Upper lobe of left lung (tissue), 6 donors: ENCODE measurements around the gene POU2F3. TPM values are rescaled to one million over a fixed set of nuclear protein-coding genes. Genes with fewer than 3 reads are reported as not detected.

Experiments
- ATAC-seq, 2 donors: fragments of 200-7000 bp; cut with Tn5 transposase; one replicate each; pipeline ENCODE4 v1.9.1; 2022; ENCODE audit warnings: mild to moderate bottlenecking in 2 of 2, moderate library complexity in 2 of 2; ENCODE audit not compliant: low FRiP score in 2 of 2
- DNase-seq, 2 donors: peaks; one replicate each; pipeline ENCODE4 v3.0.0-alpha.2; 2019 to 2020
- H3K27ac ChIP-seq, 4 donors: fragments of 200-600 bp; sonication (generic); one replicate each; pipeline ENCODE4 v1.5.1; 2016 to 2019
- H3K27me3 ChIP-seq, 4 donors: fragments of 200-600 bp; sonication (generic); one replicate each; pipeline ENCODE4 v1.5.1; 2017 to 2019
- H3K36me3 ChIP-seq, 4 donors: fragments of 200-600 bp; sonication (generic); one replicate each; pipeline ENCODE4 v1.5.1; 2016 to 2019
- H3K4me1 ChIP-seq, 4 donors: fragments of 200-600 bp; sonication (generic); one replicate each; pipeline ENCODE4 v1.5.1; 2018 to 2019
- H3K4me3 ChIP-seq, 4 donors: fragments of 200-600 bp; sonication (generic); one replicate each; pipeline ENCODE4 v1.5.1; 2017 to 2019; ENCODE audit warnings: mild to moderate bottlenecking in 2 of 4, moderate library complexity in 1 of 4
- H3K9me3 ChIP-seq, 4 donors: fragments of 200-600 bp; sonication (generic); one replicate each; pipeline ENCODE4 v1.5.1; 2018 to 2019
- EP300 ChIP-seq, 4 donors: sonication (generic); formaldehyde crosslinking; IDR thresholded peaks; one replicate each; pipeline ENCODE4 v1.5.1; 2017; ENCODE audit warnings: antibody characterized with exemption in 4 of 4, control low read depth in 2 of 4
- POLR2A ChIP-seq, 4 donors: fragments of 450-650 bp; IDR thresholded peaks; one replicate each; pipeline ENCODE4 v1.5.1; 2016 to 2017; ENCODE audit warnings: antibody characterized with exemption in 4 of 4, mild to moderate bottlenecking in 2 of 4
- POLR2AphosphoS5 ChIP-seq, 2 donors: sonication (generic); formaldehyde crosslinking; IDR thresholded peaks; one replicate each; pipeline ENCODE4 v1.5.1; 2017; ENCODE audit warnings: antibody characterized with exemption in 2 of 2
- WGBS, 2 donors: methylation state at CpG; one replicate each; pipeline ENCODE4 v1.1.5; 2017 to 2018; 5-methylcytosine and 5-hydroxymethylcytosine counted together
- total RNA-seq, 6 donors: library from RNA; depleted of rRNA in 4 of 6; stranded (reverse); fragments of >200 nt in 4 of 6; gene quantifications; one replicate each; pipeline versions ENCODE4 v1.1.0 to v1.2.1, GENCODE V29; 2016 to 2021
- TF ChIP-seq, protein P1 (sequence below), 6 experiments: fragments of 450-650 bp in 4 of 6; fragments of 200-600 bp in 2 of 6; sonication (generic) in 2 of 6; IDR thresholded peaks; one replicate each; pipeline ENCODE4 v1.5.1; 2016 to 2019; ENCODE audit warnings: antibody characterized with exemption in 6 of 6
- donor health status: DM: no; HTN: no; CAD: no; lungs with moderate emphysema.
- donor health status: DM: no; HTN: yes; CAD: no; lungs with severe emphysema.

The POU2F3 gene
- total RNA-seq, 6 donors from 2014 or later = 1.7 to 21.0 (median 3.5) TPM

GRCh38 chr11:120302001-120302805 lies 62.3 kb downstream of the POU2F3 start:
- H3K4me1 ChIP-seq = peaks cover 0 to 24% (median 9%) of the 10 kb centered on the region in 4 donors
- no peak overlapping the region for H3K4me3 ChIP-seq
- DNase-seq (peak in 1 of 2 donors; percentile 91), ATAC-seq (peak; percentile 21 to 90)
- H3K9me3 ChIP-seq = no peaks in the 10 kb centered on the region
- peak overlapping the region in 3 of 4 donors; percentile 37 to 81 (median 69) for H3K27ac ChIP-seq
- no peaks in the 10 kb centered on the region for H3K27me3 ChIP-seq
- H3K36me3 ChIP-seq = no peaks in the 10 kb centered on the region
- WGBS, 2 donors = 52 to 67% methylated on average over 6 of the region's 6 CpGs
- TF ChIP-seq POLR2AphosphoS5 (IDR thresholded peaks at IDR 0.05) (peak; percentile 37 to 68), POLR2A (IDR thresholded peaks at IDR 0.05) (peak in 1 of 4 donors; percentile 33), EP300 (IDR thresholded peaks at IDR 0.05) (peak in 1 of 4 donors; percentile 79)
- TF ChIP-seq, protein P1, sequence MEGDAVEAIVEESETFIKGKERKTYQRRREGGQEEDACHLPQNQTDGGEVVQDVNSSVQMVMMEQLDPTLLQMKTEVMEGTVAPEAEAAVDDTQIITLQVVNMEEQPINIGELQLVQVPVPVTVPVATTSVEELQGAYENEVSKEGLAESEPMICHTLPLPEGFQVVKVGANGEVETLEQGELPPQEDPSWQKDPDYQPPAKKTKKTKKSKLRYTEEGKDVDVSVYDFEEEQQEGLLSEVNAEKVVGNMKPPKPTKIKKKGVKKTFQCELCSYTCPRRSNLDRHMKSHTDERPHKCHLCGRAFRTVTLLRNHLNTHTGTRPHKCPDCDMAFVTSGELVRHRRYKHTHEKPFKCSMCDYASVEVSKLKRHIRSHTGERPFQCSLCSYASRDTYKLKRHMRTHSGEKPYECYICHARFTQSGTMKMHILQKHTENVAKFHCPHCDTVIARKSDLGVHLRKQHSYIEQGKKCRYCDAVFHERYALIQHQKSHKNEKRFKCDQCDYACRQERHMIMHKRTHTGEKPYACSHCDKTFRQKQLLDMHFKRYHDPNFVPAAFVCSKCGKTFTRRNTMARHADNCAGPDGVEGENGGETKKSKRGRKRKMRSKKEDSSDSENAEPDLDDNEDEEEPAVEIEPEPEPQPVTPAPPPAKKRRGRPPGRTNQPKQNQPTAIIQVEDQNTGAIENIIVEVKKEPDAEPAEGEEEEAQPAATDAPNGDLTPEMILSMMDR (IDR thresholded peaks at IDR 0.05) = no peak

GRCh38 chr11:120303004-120303637 lies 63.2 kb downstream of the POU2F3 start:
- peak overlapping the region in 2 of 4 donors; percentile 69 to 81 for H3K27ac ChIP-seq
- H3K36me3 ChIP-seq = no peaks in the 10 kb centered on the region
- no peak overlapping the region for H3K4me3 ChIP-seq
- peaks cover 0 to 24% (median 9%) of the 10 kb centered on the region in 4 donors for H3K4me1 ChIP-seq
- no peaks in the 10 kb centered on the region for H3K9me3 ChIP-seq
- TF ChIP-seq EP300 (IDR thresholded peaks at IDR 0.05) (no peak), POLR2A (IDR thresholded peaks at IDR 0.05) (no peak)
- TF ChIP-seq, protein P1 (IDR thresholded peaks at IDR 0.05) = peak; percentile 60 to 86 (median 74)
- DNase-seq = peak in 1 of 2 donors; percentile 73
- peak; percentile 78 to 85 for ATAC-seq
- WGBS, 2 donors = 15% methylated on average over 2 to 3 of the region's 3 CpGs
- H3K27me3 ChIP-seq = no peaks in the 10 kb centered on the region

- Histone ChIP-seq H3K27ac (no peak overlapping the region), H3K27me3 (no peaks in the 10 kb centered on the region), H3K4me1 (peaks cover 0 to 23% (median 9%) of the 10 kb centered on the region in 4 donors), H3K9me3 (no peaks in the 10 kb centered on the region), H3K4me3 (no peak overlapping the region), H3K36me3 (no peaks in the 10 kb centered on the region)
- TF ChIP-seq EP300 (IDR thresholded peaks at IDR 0.05) (no peak), POLR2A (IDR thresholded peaks at IDR 0.05) (no peak), POLR2AphosphoS5 (IDR thresholded peaks at IDR 0.05) (no peak)
- TF ChIP-seq, protein P1 (IDR thresholded peaks at IDR 0.05) = no peak
- no peak for DNase-seq
- ATAC-seq = no peak
Observed at GRCh38 chr11:120304526-120304925, 64.6 kb downstream of the POU2F3 start.

- Histone ChIP-seq H3K4me1 (peaks cover 0 to 19% (median 9%) of the 10 kb centered on the region in 4 donors), H3K36me3 (no peaks in the 10 kb centered on the region), H3K9me3 (no peaks in the 10 kb centered on the region), H3K27ac (no peak overlapping the region), H3K4me3 (no peak overlapping the region), H3K27me3 (no peaks in the 10 kb centered on the region)
- 70 to 75% methylated on average over 9 to 12 of the region's 12 CpGs for WGBS, 2 donors
- no peak for DNase-seq
- no peak for ATAC-seq
- no peak for TF ChIP-seq POLR2AphosphoS5 (IDR thresholded peaks at IDR 0.05)
- TF ChIP-seq EP300 (IDR thresholded peaks at IDR 0.05) = no peak
- no peak for TF ChIP-seq POLR2A (IDR thresholded peaks at IDR 0.05)
- TF ChIP-seq, protein P1 (IDR thresholded peaks at IDR 0.05) = no peak
Observed at GRCh38 chr11:120305286-120305685, 65.3 kb downstream of the POU2F3 start.
